ENCODE results near the gene TMEM232. TPM values are rescaled to one million over a fixed set of nuclear protein-coding genes. Genes with fewer than 3 reads are reported as not detected.
A peak's percentile ranks its signal among the peaks of the same experiment; 100 is the strongest.

Gene TMEM232
- total RNA-seq, 1 experiment from 2014 or later: 1.7 TPM

DNA sequence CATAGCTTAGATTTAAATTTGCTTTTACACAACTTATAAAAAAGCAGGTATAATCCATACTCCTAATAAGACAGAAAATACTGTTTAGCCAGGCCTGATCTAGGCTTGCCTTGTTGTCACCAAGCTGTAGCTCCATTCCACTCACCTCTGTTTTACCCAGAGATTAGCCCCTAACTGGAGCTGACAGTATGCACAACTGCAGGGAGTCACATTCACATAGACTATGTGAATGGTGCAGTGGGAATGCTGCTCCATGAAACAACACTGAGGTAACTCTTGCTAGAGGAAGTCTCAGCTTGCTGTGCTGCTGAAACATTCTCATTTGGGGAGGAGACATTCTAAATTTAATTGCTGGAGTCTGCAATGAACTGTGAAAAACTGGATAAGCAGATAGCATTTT is 209.1 kb downstream of the TMEM232 start:
- no peak for DNase-seq (ENCODE audit: low spot score)

- DNase-seq (ENCODE audit: low spot score): no peak
Observed at GRCh38 chr5:110514030-110514429, 212.4 kb downstream of the TMEM232 start.

- no peak for DNase-seq (ENCODE audit: low spot score)
Observed at GRCh38 chr5:110512266-110512665, 214.2 kb downstream of the TMEM232 start.

- DNase-seq (ENCODE audit: low spot score): no peak
Observed at GRCh38 chr5:110510146-110510545, 216.3 kb downstream of the TMEM232 start.

GRCh38 chr5:110507972-110508371 is 218.5 kb downstream of the TMEM232 start:
- no peak for DNase-seq (ENCODE audit: low spot score)

GRCh38 chr5:110506378-110506777 is 220.1 kb downstream of the TMEM232 start:
- DNase-seq (ENCODE audit: low spot score): no peak

DNA sequence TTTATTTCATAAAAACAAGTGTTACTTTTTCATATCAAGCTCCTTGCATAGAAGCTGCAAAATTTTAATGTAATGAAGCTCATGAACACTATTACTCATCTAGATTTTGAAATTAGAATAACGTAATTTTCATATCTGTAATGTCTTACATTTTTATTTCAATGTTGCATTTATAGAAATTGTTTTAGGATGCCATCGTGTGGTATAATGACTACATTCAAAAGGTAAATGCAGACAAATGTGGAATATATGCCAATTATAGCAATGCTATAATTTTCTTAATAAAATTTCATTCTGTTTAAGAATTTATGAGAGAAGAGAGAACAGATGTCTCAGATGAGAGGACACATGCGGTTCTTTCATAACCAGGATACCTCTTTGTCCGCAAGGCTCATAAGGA is 230.2 kb downstream of the TMEM232 start:
- no peak for DNase-seq (ENCODE audit: low spot score)

- DNase-seq (ENCODE audit: low spot score): no peak
Observed at GRCh38 chr5:110492446-110492845, 234.0 kb downstream of the TMEM232 start.

DNA sequence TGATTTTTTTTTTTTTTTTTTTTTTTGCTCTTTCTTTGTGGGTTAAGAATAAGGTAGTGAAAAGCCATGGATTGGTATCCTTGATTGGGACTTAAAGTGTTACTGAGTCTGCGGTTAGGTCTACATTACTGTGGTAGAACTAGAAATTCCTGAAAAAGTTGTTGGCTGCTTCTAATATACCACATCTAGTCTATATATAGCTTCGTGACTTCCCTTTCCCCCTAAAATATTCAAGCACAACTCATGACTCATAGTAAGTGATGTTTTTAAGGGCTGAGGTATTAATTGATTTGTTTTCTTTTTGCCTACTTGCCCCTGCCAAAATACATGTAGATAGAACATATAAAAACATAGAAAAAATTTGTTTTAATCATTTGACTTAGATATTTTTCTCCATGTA is 247.6 kb downstream of the TMEM232 start:
- DNase-seq (ENCODE audit: low spot score): peak; percentile 93

DNA sequence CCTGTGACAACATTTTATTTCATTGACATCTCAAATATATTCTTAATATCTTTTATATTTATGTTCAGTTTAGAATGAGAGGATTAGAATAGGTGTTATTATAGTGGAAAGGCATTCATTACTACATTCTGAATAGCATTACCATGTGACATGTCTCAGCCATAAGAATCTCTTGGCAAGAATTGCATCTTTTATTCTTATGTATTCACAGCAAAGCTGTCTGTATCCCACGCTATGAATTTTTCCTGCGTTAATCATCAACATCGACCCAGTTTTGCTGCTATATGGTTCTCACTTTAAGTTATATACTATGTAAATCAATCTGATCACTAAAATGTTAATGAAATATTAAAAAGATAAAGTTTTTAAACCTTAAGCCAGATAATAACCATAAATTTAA is 248.6 kb downstream of the TMEM232 start:
- DNase-seq (ENCODE audit: low spot score): no peak

DNA sequence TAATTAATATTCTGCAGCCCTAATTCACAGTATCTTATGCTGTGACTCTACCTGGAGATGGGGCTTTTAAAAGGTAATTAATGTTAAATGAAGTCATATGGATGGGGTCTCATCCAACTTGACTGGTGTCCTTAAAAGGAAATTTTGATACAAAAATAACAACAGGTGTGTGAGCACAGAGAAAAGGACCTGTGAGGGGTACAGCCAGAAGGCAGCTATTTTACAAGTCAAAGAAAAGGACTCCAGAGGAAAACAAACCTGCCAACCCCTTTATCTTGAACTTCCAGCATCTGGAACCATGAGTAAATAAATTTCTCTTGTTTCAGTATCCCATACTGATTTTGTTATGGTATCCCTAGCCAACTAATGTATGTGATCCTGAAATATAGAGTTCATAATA is 250.3 kb downstream of the TMEM232 start:
- DNase-seq (ENCODE audit: low spot score): no peak

- DNase-seq (ENCODE audit: low spot score): no peak
Observed at GRCh38 chr5:110475529-110475928, 250.9 kb downstream of the TMEM232 start.

- DNase-seq (ENCODE audit: low spot score): no peak
Observed at GRCh38 chr5:110469486-110469885, 257.0 kb downstream of the TMEM232 start.

- no peak for DNase-seq (ENCODE audit: low spot score)
Observed at GRCh38 chr5:110463106-110463505, 263.4 kb downstream of the TMEM232 start.

DNA sequence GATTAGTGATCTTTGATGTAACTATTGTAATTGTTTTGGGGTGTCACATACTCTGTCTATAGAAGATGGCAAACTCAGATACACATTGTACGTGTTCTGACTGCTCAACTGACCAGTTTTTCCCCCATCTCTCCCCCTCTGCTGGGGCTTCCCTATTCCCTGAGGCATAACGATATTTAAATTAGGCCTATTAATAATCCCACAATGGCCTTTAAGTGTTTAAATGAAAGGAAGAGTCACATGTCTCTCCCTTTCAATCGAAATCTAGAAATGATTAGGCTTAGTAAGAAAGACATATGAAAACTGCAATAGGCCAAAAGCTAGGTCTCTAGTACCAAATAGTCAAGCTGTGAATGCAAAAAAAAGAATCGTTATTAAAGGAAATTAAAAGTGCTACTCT is 265.6 kb downstream of the TMEM232 start:
- DNase-seq (ENCODE audit: low spot score): no peak

- DNase-seq (ENCODE audit: low spot score): no peak
Observed at GRCh38 chr5:110458313-110458712, 268.2 kb downstream of the TMEM232 start.

DNA sequence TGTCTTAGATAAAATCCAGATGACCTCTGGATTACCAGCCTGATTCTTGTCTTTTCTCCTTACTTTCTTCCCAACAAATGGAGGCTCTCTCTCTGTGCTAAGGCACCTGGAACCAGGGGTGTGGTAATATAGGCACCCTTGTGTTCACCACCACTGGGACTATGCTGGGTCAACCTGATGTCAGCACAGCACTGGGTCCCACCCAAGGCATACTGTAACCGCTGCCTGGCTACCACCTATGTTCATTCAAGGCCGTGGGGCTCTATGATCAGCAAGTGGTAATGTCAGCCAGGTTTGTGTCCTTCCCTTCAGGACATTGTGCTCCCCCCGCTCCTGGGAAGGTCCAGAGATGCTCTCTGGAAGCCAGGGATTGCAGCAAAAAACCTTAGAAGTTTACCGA is 283.6 kb downstream of the TMEM232 start:
- no peak for DNase-seq (ENCODE audit: low spot score)

DNA sequence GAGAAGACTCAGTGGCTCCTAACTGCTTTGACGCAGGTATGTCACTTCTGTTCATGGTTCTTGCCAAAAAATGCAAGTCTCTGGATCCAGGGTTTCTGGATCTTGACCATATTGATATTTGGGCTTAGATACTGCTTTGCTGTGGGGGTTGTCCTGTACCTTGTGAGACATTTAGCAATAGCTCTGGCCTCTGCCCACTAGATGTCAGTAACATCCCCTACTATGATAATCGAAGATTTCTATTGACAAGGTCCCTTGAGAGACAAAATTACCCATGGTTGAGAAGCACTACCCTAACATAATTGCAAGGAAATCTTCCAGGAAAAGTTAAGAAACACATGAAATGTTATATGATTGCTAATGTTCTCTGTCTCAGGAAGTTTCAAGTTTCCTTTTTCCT is 285.4 kb downstream of the TMEM232 start:
- DNase-seq (ENCODE audit: low spot score): peak; percentile 31

GRCh38 chr5:110440058-110440457 is 286.4 kb downstream of the TMEM232 start:
- no peak for DNase-seq (ENCODE audit: low spot score)

GRCh38 chr5:110439296-110439695 is 287.2 kb downstream of the TMEM232 start:
- no peak for DNase-seq (ENCODE audit: low spot score)

- DNase-seq (ENCODE audit: low spot score): no peak
Observed at GRCh38 chr5:110435207-110435606, 291.3 kb downstream of the TMEM232 start.

DNA sequence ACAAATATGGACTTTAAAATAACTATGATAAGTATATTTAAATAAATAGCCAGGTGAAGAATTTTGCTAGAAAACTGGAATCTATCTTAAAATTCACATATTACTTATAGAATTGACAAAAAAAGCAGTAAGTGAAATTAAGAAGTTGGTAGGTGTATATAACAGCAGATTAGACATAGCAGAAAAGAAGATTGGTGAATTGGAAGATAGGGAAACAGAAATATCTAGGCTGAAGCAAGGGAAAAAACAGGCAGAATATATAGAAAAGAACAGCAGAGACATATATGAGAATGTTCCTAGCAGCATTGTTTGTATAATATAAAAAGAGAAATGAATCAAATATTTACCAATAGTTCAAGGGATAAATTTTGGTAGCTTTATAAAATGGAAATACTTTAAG is 294.9 kb downstream of the TMEM232 start:
- DNase-seq (ENCODE audit: low spot score): no peak

- peak; percentile 11 for DNase-seq (ENCODE audit: low spot score)
Observed at GRCh38 chr5:110414360-110414759, 312.1 kb downstream of the TMEM232 start.

DNA sequence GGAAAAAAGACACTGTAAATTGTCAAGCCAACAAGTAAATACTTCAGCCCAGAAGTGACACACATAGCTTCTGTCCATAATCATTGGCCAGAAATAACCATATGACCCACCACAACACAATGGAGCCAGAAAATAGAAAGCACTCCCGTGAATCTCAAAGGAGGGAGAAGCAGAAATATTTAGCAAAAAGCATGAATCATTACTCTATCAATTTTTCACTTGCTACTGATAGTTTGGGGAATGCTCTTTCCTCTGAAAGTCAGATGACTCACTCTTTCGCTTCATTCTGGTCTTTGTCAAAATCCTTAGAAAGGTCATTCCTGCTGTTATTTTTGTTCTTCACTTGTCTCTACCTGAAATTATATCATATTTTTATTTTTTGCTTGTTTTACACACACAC is 312.6 kb downstream of the TMEM232 start:
- no peak for DNase-seq (ENCODE audit: low spot score)

DNA sequence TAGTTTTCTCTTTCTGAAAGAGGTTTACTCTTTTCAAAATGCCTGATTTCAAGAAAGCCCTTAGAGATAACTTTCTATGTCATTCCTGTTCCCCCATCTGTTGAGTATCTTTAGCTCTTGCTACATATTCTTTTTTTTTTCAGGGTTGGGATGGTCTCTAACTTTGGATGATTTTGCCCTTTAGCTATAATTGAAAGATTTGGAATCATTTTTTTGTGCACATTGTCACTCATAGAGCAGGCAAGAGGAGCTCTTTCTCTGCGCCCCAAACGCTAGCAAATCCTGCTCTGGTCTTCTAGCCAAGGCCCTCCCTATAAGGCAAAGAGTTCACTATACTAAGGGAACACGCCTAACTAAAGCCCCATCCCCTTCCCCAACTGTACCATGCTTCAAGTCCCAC is 316.9 kb downstream of the TMEM232 start:
- no peak for DNase-seq (ENCODE audit: low spot score)
